DMS153 (cell line): ENCODE data around the gene USP5.
"Not testable (repeated sequence)": the region's sequence is repeated elsewhere in the genome, so short reads cannot be mapped to it uniquely, and the experiment has no call there.

Experiments
- DNase-seq: peaks from one replicate; lab custom pipeline; 2025; lab: John Stamatoyannopoulos, UW

The USP5 gene

DNA sequence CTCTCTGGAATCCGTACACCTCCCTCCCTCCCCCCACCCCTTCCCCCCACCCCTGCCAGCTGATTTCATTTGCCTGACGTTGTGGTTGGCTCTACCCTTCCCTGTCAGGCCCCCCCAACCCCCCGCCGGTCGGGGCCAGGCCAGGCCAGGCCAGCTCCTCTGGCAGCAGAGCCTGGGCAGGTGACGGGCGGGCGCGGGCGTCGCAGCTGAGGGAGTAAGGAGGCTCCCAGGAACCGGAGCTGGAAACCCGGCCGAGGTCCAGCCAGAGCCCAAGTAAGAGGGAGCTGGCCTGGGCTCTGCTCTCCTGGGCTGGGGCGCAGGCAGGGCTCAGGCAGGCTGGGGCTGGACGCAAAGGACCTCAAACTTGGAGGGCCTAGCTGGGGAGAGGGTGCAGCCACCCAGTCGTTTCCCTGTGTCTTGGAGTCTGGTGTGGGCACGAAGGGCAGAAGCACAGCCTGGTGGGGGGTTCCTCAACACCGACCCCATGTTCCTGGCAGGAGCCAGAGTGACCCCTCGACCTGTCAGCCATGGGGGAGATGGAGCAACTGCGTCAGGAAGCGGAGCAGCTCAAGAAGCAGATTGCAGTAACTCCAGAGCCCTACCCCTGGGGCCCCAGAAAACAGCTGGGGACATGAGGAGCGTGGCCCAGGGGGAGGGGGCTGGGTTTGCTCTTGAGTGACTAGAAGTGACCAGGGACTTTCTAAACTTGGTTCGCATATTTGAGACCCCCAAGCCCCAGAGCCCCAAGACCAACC is 11.0 kb upstream of the USP5 start, which contains the start of gene GNB3:
GNB3 (plus strand) TSS at position 165 of the 755 bp plus-strand sequence; CDS start at position 528, 363 bp downstream.
- DNase-seq = no peak

DNA sequence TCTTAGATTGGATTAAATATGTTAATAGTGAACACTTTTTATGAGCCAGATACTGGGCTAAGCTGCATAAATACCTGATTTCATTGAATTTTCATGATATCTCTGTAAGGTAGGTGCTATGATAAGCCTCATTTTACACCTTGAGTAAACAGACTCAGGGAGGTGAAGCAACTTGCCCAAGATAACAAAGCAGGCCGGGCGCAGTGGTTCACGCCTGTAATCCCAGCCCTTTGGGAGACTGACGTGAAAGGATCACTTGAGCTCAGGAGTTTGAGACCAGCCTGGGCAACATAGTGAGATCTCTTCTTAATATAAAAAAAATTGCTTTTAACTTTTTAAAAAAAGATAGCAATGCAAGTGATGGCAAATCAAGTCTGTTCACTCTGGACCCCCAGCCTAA is 9.9 kb upstream of the USP5 start:
- DNase-seq = no peak

- no peak for DNase-seq
These were observed 8.6 kb upstream of the USP5 start for GRCh38 chr12:6843118-6843902.

DNA sequence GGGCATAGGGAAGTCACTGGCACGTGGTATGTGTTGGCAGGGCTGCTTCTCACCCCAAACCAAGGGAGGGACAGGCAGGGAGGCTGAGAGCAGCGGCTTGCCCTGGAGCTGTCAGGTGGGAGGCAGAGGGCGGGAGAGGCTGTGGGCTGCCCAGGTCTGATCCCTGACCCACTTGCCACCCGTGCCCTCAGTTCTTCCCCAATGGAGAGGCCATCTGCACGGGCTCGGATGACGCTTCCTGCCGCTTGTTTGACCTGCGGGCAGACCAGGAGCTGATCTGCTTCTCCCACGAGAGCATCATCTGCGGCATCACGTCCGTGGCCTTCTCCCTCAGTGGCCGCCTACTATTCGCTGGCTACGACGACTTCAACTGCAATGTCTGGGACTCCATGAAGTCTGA is 6.6 kb upstream of the USP5 start:
- DNase-seq = no peak

DNA sequence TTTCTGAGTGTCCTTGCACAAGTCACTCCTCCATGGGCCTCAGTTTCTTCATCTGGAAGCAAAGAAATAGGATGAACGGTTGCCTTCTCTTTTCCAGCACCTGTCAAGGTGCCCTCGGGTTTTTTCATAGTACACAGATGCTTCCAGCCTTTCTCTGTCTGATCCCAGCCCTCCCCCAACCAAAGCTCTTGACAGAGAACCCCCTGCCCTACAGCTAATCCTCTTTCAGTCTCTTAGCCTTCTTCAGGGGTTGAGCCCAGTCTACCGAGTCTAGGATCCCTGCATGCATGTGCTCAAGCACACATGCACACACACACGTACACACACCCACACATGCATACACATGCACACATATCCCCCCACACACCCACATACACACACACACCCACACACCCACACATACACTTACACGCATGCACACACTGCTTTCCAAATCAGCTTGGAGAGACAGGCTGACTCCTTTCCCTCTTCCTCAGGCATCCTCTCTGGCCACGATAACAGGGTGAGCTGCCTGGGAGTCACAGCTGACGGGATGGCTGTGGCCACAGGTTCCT is 5.6 kb upstream of the USP5 start:
- no peak for DNase-seq

DNA sequence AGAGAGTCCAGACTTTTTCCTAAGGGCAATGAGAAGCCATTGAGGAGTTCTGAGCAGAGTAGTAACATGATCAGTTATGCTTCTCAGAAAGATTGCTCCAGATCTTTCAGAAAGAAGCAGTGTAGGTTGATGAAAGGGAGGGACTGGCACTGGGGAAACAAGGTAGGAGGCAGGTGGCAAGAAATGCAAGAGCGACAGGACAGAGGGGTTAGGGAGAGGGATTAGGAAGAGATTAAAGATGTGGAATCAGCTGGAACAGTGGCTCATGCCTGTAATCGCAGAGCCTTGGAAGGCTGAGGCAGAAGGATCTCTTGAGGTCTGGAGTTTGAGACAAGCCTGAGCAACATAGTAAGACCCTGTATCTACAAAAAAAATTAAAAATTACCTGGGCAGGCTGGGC is 4.3 kb upstream of the USP5 start:
- DNase-seq = no peak

GRCh38 chr12:6849427-6849826 is 2.5 kb upstream of the USP5 start:
- DNase-seq = no peak

- DNase-seq = no peak
These were observed 1.9 kb upstream of the USP5 start for GRCh38 chr12:6849976-6850560.

GRCh38 chr12:6850796-6851152 is 1.2 kb upstream of the USP5 start:
- no peak for DNase-seq

- DNase-seq = peak; percentile 98
These were observed 613 bp upstream of the USP5 start, which contains the start of gene CDCA3 for GRCh38 chr12:6851153-6851920. TSS of gene CDCA3 (minus strand) at chr12:6851286. CDS start at chr12:6850952, 334 bp downstream.

GRCh38 chr12:6852651-6853354 is 853 bp downstream of the USP5 start:
- DNase-seq = no peak

DNA sequence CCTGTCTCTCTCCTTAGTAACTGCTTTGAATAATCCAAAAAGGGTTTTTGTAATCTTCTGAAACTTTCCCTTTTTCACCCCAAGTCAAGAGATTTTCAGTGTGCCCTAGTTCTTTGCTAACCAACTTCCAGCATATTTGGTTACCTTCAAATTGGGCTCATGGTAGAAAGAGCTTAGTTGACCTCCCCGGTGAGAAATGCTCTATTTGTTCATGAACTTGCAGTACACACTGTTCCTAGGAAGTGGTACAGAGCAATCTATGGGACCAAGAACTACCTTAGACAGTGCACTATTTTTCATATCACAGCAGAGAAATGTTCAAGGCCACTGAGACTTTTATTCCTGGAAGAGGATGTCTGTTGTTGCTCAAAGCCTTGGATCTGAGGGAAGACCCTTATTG is 1.7 kb downstream of the USP5 start:
- no peak for DNase-seq

GRCh38 chr12:6854036-6854435 is 2.1 kb downstream of the USP5 start:
- DNase-seq = no peak

DNA sequence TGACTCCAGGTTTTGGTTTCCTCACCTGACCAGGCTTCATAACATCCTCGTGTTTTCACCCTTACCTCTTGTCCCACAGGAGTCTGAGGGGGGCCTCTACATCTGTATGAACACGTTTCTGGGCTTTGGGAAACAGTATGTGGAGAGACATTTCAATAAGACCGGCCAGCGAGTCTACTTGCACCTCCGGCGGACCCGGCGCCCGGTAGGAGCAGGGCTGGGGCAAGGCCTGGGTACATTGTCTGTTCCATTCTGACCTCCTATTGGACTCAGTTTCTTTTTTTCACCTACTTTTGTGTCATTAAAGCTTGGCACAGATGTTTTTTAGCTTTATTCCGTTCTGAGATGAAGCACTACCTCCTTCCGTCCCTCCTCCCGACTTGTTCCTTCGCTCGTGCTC is 3.4 kb downstream of the USP5 start:
- no peak for DNase-seq

GRCh38 chr12:6858799-6859198 is 6.8 kb downstream of the USP5 start:
- DNase-seq = no peak

GRCh38 chr12:6860116-6860515 is 8.2 kb downstream of the USP5 start:
- DNase-seq = no peak

DNA sequence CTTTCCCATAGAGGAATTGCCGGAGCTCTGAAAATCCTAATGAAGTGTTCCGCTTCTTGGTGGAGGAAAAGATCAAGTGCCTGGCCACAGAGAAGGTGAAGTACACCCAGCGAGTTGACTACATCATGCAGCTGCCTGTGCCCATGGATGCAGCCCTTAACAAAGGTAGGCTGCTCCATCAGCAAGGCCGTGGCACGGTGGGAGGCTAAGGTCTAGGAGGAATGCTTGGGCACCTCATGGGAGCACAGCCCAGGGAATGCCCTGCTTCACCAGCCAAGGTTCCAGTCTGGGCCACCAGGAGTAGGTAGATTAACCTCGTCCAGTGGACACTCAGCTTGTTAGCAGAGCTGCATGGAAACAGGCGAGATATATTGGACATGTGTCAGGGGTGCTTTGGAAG is 9.0 kb downstream of the USP5 start:
- DNase-seq = no peak

- no peak for DNase-seq
These were observed 9.4 kb downstream of the USP5 start for GRCh38 chr12:6861391-6861790.

DNA sequence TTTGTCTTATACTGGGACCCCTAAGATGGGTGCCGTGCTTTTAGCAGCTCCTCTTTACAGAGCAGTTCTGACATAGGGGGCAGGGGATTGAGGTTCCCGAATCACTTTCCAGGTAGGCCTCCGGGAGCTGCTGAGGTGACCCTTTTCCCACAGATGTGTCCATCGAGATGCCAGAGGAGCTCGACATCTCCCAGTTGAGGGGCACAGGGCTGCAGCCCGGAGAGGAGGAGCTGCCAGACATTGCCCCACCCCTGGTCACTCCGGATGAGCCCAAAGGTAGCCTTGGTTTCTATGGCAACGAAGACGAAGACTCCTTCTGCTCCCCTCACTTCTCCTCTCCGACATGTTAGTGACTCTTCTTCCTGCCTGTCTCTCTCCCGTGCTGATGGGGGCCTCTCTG is 11.1 kb downstream of the USP5 start:
- no peak for DNase-seq

- DNase-seq = no peak
These were observed 11.8 kb downstream of the USP5 start for GRCh38 chr12:6863586-6864321.

DNA sequence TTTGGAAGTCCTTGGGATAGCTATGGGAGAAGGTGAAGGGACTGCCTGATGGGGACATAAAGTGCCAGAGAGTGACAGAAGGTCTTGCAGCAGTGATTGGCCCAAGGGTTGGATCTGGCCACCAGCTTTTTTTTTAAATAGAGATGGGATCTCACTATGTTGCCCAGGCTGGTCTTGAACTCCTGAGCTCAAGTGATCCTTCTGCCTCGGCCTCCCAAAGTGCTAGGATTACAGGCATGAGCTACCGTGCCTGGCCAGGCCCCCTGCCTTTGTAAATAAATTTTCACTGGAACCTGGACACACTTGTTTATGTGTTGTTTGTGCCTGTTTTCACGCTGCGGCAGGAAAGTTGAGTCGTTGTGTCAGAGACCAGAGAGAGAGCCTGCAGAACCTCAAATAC is 13.4 kb downstream of the USP5 start:
- not testable (repeated sequence) for DNase-seq
